Measurements from ENCODE around the gene TSHZ1.

DNA sequence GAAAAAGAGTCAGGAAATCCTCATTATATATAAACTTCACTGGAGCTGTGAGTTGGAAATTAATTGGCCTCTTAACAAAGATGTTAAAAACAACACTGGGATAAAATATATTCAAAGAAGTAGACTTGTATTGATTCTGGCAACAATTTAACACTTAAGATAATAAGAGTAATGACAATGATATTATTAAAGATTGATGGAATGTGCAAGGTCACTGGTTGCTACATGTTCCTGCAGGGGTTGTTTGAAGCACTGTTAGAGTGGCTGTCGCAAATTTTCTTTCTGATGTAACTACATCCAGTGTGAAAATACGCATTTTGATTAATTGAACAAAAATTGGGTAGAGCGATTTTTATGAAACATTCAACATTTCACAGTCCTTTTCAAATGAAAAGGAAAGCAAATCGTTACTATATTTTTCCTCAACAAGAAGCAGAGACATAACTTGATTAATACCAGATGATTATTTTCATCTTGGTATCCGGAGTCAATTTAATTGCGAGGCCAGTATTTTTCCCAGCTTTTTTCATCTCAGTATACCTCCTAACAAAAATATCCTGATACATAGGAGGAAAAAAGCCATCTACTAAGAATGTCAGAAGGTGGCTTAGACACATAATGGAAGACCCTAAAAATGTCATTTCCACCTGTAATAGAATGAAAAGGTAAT lies 7.8 kb upstream of the TSHZ1 start:
- TF ChIP-seq MXI1 (conservative IDR thresholded peaks at IDR 0.05; ENCODE audit: poor library complexity, severe bottlenecking) (no peak), POLR2AphosphoS5 (IDR thresholded peaks at IDR 0.05) (no peak), EP300 (conservative IDR thresholded peaks at IDR 0.05; ENCODE audit: poor library complexity, severe bottlenecking) (no peak), SMC3 (conservative IDR thresholded peaks at IDR 0.05; ENCODE audit: poor library complexity) (no peak)
- TF ChIP-seq, protein P1, sequence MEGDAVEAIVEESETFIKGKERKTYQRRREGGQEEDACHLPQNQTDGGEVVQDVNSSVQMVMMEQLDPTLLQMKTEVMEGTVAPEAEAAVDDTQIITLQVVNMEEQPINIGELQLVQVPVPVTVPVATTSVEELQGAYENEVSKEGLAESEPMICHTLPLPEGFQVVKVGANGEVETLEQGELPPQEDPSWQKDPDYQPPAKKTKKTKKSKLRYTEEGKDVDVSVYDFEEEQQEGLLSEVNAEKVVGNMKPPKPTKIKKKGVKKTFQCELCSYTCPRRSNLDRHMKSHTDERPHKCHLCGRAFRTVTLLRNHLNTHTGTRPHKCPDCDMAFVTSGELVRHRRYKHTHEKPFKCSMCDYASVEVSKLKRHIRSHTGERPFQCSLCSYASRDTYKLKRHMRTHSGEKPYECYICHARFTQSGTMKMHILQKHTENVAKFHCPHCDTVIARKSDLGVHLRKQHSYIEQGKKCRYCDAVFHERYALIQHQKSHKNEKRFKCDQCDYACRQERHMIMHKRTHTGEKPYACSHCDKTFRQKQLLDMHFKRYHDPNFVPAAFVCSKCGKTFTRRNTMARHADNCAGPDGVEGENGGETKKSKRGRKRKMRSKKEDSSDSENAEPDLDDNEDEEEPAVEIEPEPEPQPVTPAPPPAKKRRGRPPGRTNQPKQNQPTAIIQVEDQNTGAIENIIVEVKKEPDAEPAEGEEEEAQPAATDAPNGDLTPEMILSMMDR (IDR thresholded peaks at IDR 0.05; ENCODE audit: poor library complexity, severe bottlenecking) = no peak

Data from neural cell (in vitro differentiated cells).